Vagina (tissue), 2 donors: ENCODE results near the gene CPA3. TPM values are rescaled to one million over a fixed set of nuclear protein-coding genes. Genes with fewer than 3 reads are reported as not detected.

Experiments used
- DNase-seq, 2 donors: peaks; one replicate each; pipeline ENCODE4 v3.0.0-alpha.2; 2017; ENCODE audit errors: extremely low spot score in 2 of 2
- H3K27ac ChIP-seq: fragments of 200-600 bp; sonication (generic); one replicate; pipeline ENCODE4 v1.5.1; 2019
- H3K27me3 ChIP-seq: fragments of 200-600 bp; sonication (generic); one replicate; pipeline ENCODE4 v1.5.1; 2019
- H3K36me3 ChIP-seq, 2 donors: fragments of 200-600 bp; sonication (generic); one replicate each; pipeline ENCODE4 v1.5.1; 2017 to 2019
- H3K4me1 ChIP-seq: fragments of 200-600 bp; sonication (generic); one replicate; pipeline ENCODE4 v1.5.1; 2019
- H3K4me3 ChIP-seq, 2 donors: fragments of 200-600 bp; sonication (generic); 1 replicate in 1 of 2; 2 replicates in 1 of 2; pipeline ENCODE4 v1.5.1; 2016 to 2019
- H3K9me3 ChIP-seq: fragments of 200-600 bp; sonication (generic); one replicate; pipeline ENCODE4 v1.5.1; 2019
- POLR2A ChIP-seq, 2 donors: fragments of 450-650 bp; IDR thresholded peaks; one replicate each; pipeline ENCODE4 v1.6.1; 2017; ENCODE audit warnings: antibody characterized with exemption in 2 of 2, mild to moderate bottlenecking in 2 of 2, moderate library complexity in 2 of 2
- POLR2AphosphoS5 ChIP-seq, 2 donors: sonication (generic); formaldehyde crosslinking; IDR thresholded peaks; one replicate each; pipeline ENCODE4 v1.9.0; 2017; ENCODE audit warnings: antibody characterized with exemption in 2 of 2, mild to moderate bottlenecking in 2 of 2, low read depth in 1 of 2; ENCODE audit not compliant: insufficient read depth in 1 of 2
- intact Hi-C: fragments of 100-400 bp; cut with DNase I; formaldehyde crosslinking; loops from one replicate; pipeline ENCODE4 v1.15.1; 2023
- total RNA-seq: library from RNA; depleted of rRNA; stranded (reverse); fragments of >200 nt; gene quantifications from one replicate; pipeline ENCODE4 v1.2.3, GENCODE V29; 2016
- TF ChIP-seq, protein P1 (sequence below), 3 experiments: fragments of 450-650 bp in 2 of 3; fragments of 200-600 bp in 1 of 3; sonication (generic) in 1 of 3; IDR thresholded peaks; one replicate each; pipeline ENCODE4 v1.5.1; 2017 to 2019; ENCODE audit warnings: antibody characterized with exemption in 3 of 3, mild to moderate bottlenecking in 2 of 3, moderate library complexity in 2 of 3

Gene CPA3
- total RNA-seq, 1 donor from 2014 or later, result 14.5 TPM

DNA sequence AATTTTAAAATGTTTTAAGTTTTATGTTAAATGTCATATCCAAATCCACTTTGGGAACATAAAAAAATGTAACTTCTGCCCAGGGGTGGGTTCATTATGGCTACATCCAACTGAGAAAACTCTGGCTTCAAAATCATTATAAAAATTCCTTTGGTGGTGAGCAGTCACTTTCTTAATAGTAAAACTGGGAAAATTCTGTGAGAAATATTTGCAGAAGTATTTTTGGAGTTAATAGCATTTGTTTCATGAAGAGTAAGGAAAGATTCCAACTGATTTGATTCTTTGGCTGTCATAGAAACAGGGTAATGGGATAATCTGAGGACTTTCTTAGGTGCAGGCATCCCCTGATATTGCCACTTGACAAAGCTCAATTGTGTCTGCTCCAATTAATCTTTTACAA, 38.8 kb downstream of the CPA3 start:
- intact Hi-C loops, result no loop called here
- Histone ChIP-seq H3K4me3 (no peak overlapping the region), H3K27ac (no peak overlapping the region), H3K36me3 (no peaks in the 10 kb centered on the region), H3K4me1 (no peaks in the 10 kb centered on the region), H3K27me3 (no peaks in the 10 kb centered on the region), H3K9me3 (no peaks in the 10 kb centered on the region)
- TF ChIP-seq POLR2AphosphoS5 (IDR thresholded peaks at IDR 0.05; ENCODE audit: insufficient read depth in 1 of 2, low read depth in 1 of 2) (no peak), POLR2A (IDR thresholded peaks at IDR 0.05) (no peak)
- TF ChIP-seq, protein P1, sequence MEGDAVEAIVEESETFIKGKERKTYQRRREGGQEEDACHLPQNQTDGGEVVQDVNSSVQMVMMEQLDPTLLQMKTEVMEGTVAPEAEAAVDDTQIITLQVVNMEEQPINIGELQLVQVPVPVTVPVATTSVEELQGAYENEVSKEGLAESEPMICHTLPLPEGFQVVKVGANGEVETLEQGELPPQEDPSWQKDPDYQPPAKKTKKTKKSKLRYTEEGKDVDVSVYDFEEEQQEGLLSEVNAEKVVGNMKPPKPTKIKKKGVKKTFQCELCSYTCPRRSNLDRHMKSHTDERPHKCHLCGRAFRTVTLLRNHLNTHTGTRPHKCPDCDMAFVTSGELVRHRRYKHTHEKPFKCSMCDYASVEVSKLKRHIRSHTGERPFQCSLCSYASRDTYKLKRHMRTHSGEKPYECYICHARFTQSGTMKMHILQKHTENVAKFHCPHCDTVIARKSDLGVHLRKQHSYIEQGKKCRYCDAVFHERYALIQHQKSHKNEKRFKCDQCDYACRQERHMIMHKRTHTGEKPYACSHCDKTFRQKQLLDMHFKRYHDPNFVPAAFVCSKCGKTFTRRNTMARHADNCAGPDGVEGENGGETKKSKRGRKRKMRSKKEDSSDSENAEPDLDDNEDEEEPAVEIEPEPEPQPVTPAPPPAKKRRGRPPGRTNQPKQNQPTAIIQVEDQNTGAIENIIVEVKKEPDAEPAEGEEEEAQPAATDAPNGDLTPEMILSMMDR (IDR thresholded peaks at IDR 0.05), result no peak
- DNase-seq, result no peak

DNA sequence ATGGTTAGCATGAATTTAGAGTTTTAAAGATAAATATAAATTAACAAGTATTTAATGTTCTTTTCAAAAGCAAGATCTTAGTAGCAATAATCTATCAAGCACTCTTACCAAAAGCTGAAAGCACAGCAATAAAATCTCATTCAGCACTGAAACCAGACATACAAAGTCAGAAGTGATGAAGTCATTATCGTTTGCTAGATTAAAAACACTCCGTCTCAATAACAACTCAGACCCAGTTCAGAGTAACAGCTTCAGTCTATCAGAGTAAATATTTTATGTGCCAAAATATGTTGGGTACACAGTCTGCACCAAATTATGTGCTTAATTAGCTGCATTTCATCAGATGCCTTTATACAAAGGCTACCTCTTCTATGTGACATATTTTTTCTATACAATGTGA, 41.6 kb downstream of the CPA3 start:
- no peaks in the 10 kb centered on the region for H3K36me3 ChIP-seq
- H3K9me3 ChIP-seq, result no peaks in the 10 kb centered on the region
- H3K4me1 ChIP-seq, result no peaks in the 10 kb centered on the region
- TF ChIP-seq, protein P1 (IDR thresholded peaks at IDR 0.05), result no peak
- TF ChIP-seq POLR2AphosphoS5 (IDR thresholded peaks at IDR 0.05; ENCODE audit: insufficient read depth in 1 of 2, low read depth in 1 of 2) (no peak), POLR2A (IDR thresholded peaks at IDR 0.05) (no peak)
- H3K27ac ChIP-seq, result no peak overlapping the region
- no peak overlapping the region for H3K4me3 ChIP-seq
- intact Hi-C loops, result no loop called here
- H3K27me3 ChIP-seq, result no peaks in the 10 kb centered on the region
- DNase-seq, result no peak

DNA sequence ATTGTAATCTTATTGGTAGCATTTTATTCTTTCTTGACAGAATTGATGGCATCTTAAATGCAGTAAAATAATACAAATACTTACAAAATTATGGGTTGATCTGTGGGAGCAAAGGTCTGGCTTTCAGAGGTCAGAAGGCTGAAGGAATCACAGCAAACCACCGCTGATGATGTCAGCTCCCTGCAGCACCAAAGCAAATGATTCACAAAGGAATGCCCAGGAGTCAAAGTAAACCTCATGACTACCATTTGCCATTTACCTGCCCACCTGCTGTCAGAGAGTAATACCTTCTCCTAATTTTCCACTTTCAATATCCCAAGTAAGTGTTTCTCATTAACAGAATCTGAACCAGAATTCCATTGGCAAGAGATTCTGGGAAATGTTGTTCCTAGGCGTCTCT, 46.1 kb downstream of the CPA3 start:
- intact Hi-C loops, result loop anchor here (2.0 kb wide), 1 partner anchor 42 kb away; no protein-coding TSS in a partner anchor
- no peaks in the 10 kb centered on the region for H3K9me3 ChIP-seq
- no peak for DNase-seq
- no peaks in the 10 kb centered on the region for H3K27me3 ChIP-seq
- no peak for TF ChIP-seq POLR2AphosphoS5 (IDR thresholded peaks at IDR 0.05; ENCODE audit: insufficient read depth in 1 of 2, low read depth in 1 of 2)
- TF ChIP-seq POLR2A (IDR thresholded peaks at IDR 0.05), result no peak
- TF ChIP-seq, protein P1 (IDR thresholded peaks at IDR 0.05), result no peak
- H3K36me3 ChIP-seq, result no peaks in the 10 kb centered on the region
- H3K4me1 ChIP-seq, result no peaks in the 10 kb centered on the region
- H3K27ac ChIP-seq, result no peak overlapping the region
- H3K4me3 ChIP-seq, result no peak overlapping the region

DNA sequence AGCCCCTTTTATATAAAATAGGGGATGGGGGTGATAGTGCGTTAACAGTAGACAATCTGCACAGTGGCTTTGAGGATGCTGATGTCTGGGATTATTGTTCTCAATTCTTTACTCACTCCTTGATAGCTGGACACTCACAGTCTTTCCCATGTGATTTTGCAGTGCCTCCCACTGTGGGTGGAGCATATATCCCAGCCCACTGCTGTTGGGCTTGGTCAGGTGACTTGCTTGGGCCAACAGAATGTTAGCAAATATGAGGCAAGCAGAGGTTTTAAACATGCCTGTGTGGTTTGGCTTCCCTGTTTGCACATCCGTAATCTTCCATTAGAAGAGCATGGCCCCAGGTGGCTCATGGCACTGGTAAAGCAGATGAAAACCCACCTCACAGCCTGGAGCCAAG, 46.5 kb downstream of the CPA3 start:
- no peak overlapping the region for H3K27ac ChIP-seq
- no peaks in the 10 kb centered on the region for H3K36me3 ChIP-seq
- H3K4me1 ChIP-seq, result no peaks in the 10 kb centered on the region
- TF ChIP-seq POLR2AphosphoS5 (IDR thresholded peaks at IDR 0.05; ENCODE audit: insufficient read depth in 1 of 2, low read depth in 1 of 2), result no peak
- TF ChIP-seq POLR2A (IDR thresholded peaks at IDR 0.05), result no peak
- TF ChIP-seq, protein P1 (IDR thresholded peaks at IDR 0.05), result no peak
- no peaks in the 10 kb centered on the region for H3K27me3 ChIP-seq
- intact Hi-C loops, result loop anchor here (2.0 kb wide), 1 partner anchor 43 kb away; no protein-coding TSS in a partner anchor
- no peak for DNase-seq
- H3K9me3 ChIP-seq, result no peaks in the 10 kb centered on the region
- H3K4me3 ChIP-seq, result no peak overlapping the region

DNA sequence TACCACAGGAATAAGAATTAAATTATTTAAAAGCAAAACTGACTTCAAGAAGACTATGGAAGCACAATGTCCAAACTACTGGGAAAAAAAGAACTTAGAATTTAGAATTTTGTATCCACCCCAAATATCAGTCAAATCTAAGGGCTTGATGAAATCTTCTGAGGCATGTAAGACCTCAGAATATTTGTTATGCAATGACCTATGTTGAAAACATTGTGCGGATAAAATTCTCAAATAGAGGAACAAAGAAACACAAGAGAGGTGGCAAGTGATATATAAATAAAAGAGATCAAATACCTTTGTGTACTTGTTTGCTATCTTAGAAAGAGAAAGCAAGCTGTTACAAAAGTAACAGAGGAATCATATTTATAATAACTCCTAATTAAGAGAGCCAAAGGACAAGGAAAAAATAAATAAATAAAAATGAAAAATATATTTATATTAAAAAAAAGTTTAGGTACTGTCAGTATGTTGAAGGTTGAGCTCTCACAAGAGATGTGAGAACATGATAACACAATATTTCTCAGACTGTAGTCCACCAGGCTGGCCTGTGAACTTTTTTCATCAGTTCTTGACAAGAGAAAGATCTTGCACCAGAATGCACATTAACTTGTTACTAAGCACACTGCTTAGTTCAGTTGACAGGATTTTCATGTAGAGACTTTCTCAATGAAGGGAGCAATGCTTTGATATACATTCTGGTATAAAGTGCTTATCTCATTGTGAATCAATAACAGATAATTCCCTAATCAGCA, 50.0 kb downstream of the CPA3 start:
- intact Hi-C loops, result no loop called here
- Histone ChIP-seq H3K36me3 (no peaks in the 10 kb centered on the region), H3K4me1 (no peaks in the 10 kb centered on the region), H3K27me3 (no peaks in the 10 kb centered on the region), H3K4me3 (no peak overlapping the region), H3K9me3 (no peaks in the 10 kb centered on the region), H3K27ac (no peak overlapping the region)
- TF ChIP-seq, protein P1 (IDR thresholded peaks at IDR 0.05), result no peak
- TF ChIP-seq POLR2AphosphoS5 (IDR thresholded peaks at IDR 0.05; ENCODE audit: insufficient read depth in 1 of 2, low read depth in 1 of 2), result no peak
- TF ChIP-seq POLR2A (IDR thresholded peaks at IDR 0.05), result no peak
- DNase-seq, result no peak
